ENCODE measurements around the gene CACNA1A. TPM values are rescaled to one million over a fixed set of nuclear protein-coding genes. Genes with fewer than 3 reads are reported as not detected.

Gene CACNA1A
- total RNA-seq, 2 donors from 2014 or later, result 6.7 to 7.6 TPM

GRCh38 chr19:13240312-13241022, 265.8 kb downstream of the CACNA1A start:
- Histone ChIP-seq H3K27me3 (no peaks in the 10 kb centered on the region), H3K4me1 (no peaks in the 10 kb centered on the region), H3K4me3 (no peak overlapping the region), H3K9me3 (no peaks in the 10 kb centered on the region), H3K27ac (no peak overlapping the region), H3K36me3 (replicated peaks in 1 of 2; ENCODE audit: insufficient read depth in 1 of 2, low read depth in 2 of 2) (no peaks in the 10 kb centered on the region)
- WGBS, 2 donors, result 55 to 57% methylated on average over 4 to 9 of the region's 9 CpGs
- TF ChIP-seq, protein P1, sequence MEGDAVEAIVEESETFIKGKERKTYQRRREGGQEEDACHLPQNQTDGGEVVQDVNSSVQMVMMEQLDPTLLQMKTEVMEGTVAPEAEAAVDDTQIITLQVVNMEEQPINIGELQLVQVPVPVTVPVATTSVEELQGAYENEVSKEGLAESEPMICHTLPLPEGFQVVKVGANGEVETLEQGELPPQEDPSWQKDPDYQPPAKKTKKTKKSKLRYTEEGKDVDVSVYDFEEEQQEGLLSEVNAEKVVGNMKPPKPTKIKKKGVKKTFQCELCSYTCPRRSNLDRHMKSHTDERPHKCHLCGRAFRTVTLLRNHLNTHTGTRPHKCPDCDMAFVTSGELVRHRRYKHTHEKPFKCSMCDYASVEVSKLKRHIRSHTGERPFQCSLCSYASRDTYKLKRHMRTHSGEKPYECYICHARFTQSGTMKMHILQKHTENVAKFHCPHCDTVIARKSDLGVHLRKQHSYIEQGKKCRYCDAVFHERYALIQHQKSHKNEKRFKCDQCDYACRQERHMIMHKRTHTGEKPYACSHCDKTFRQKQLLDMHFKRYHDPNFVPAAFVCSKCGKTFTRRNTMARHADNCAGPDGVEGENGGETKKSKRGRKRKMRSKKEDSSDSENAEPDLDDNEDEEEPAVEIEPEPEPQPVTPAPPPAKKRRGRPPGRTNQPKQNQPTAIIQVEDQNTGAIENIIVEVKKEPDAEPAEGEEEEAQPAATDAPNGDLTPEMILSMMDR (IDR thresholded peaks at IDR 0.05), result no peak
- no peak for TF ChIP-seq POLR2A (IDR thresholded peaks at IDR 0.05)
- DNase-seq (no peak), ATAC-seq (no peak)
- intact Hi-C loops (cut with DNase I), result no loop called here

- H3K4me1 ChIP-seq, result no peaks in the 10 kb centered on the region
- no peaks in the 10 kb centered on the region for H3K27me3 ChIP-seq
- no peaks in the 10 kb centered on the region for H3K36me3 ChIP-seq (replicated peaks in 1 of 2; ENCODE audit: insufficient read depth in 1 of 2, low read depth in 2 of 2)
- intact Hi-C loops (cut with DNase I), result loop anchor here (10.0 kb wide), 1 partner anchor 94 kb away; no protein-coding TSS in a partner anchor
- WGBS, 2 donors, result 62 to 82% methylated on average over 13 of the region's 13 CpGs
- no peaks in the 10 kb centered on the region for H3K9me3 ChIP-seq
- no peak for ATAC-seq
- H3K27ac ChIP-seq, result no peak overlapping the region
- no peak for TF ChIP-seq POLR2A (IDR thresholded peaks at IDR 0.05)
- TF ChIP-seq, protein P1 (IDR thresholded peaks at IDR 0.05), result no peak
- DNase-seq, result no peak
- H3K4me3 ChIP-seq, result no peak overlapping the region
Measured at GRCh38 chr19:13238891-13239534, 267.3 kb downstream of the CACNA1A start.

DNA sequence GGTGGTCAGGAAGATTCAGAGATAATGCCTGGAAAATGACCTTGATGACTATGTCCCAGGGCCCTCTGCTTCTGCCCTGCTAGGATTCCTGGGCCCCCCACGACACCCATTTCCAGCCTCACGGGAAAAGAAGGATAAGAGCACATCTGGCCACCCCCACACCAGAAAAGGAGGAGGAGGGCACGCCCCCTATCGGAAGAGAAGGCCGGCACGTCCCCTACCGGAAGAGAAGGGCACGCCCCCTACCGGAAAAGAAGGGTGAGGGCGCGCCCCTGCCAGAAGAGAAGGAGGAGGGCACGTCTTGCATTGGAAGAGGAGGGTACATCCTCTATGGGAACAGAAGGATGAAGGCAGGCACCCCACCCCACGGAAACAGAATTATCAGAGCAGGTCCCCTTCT, 271.8 kb downstream of the CACNA1A start:
- Histone ChIP-seq H3K27me3 (no peaks in the 10 kb centered on the region), H3K4me1 (peaks cover 7% of the 10 kb centered on the region), H3K27ac (no peak overlapping the region), H3K4me3 (no peak overlapping the region), H3K36me3 (replicated peaks in 1 of 2; ENCODE audit: insufficient read depth in 1 of 2, low read depth in 2 of 2) (no peaks in the 10 kb centered on the region), H3K9me3 (no peaks in the 10 kb centered on the region)
- TF ChIP-seq, protein P1 (IDR thresholded peaks at IDR 0.05), result peak in 6 of 7 experiments; percentile 18 to 85 (median 59)
- TF ChIP-seq POLR2A (IDR thresholded peaks at IDR 0.05), result no peak
- ATAC-seq, result peak; percentile 58
- WGBS, 2 donors, result 10 to 17% methylated on average over 13 of the region's 13 CpGs
- intact Hi-C loops (cut with DNase I), result loop anchor here (10.0 kb wide), 1 partner anchor 90 kb away; no protein-coding TSS in a partner anchor
- peak; percentile 38 to 69 (median 62) for DNase-seq

GRCh38 chr19:13231663-13232062, 274.6 kb downstream of the CACNA1A start:
- peaks cover 0 to 3% of the 10 kb centered on the region in 2 donors for H3K27me3 ChIP-seq
- 3 to 4% methylated on average over 9 of the region's 9 CpGs for WGBS, 2 donors
- no peak overlapping the region for H3K4me3 ChIP-seq
- H3K36me3 ChIP-seq (replicated peaks in 1 of 2; ENCODE audit: insufficient read depth in 1 of 2, low read depth in 2 of 2), result no peaks in the 10 kb centered on the region
- peaks cover 7% of the 10 kb centered on the region for H3K4me1 ChIP-seq
- H3K9me3 ChIP-seq, result no peaks in the 10 kb centered on the region
- DNase-seq (peak in 3 of 4 donors; percentile 13 to 24 (median 21)), ATAC-seq (peak; percentile 30)
- TF ChIP-seq POLR2A (IDR thresholded peaks at IDR 0.05), result no peak
- TF ChIP-seq, protein P1 (IDR thresholded peaks at IDR 0.05), result no peak
- intact Hi-C loops (cut with DNase I), result loop anchor here (10.0 kb wide), 1 partner anchor 87 kb away; no protein-coding TSS in a partner anchor
- no peak overlapping the region for H3K27ac ChIP-seq

Data from body of pancreas (tissue), 4 donors.